ENCODE data around the gene USP17L17. TPM values are rescaled to one million over a fixed set of nuclear protein-coding genes. Genes with fewer than 3 reads are reported as not detected.
"Not testable (repeated sequence)": the region's sequence is repeated elsewhere in the genome, so short reads cannot be mapped to it uniquely, and the experiment has no call there.

The USP17L17 gene
- total and polyA plus RNA-seq, 2 donors (not counting 1 experiment from before 2014, with no cell fraction given), result not detected

DNA sequence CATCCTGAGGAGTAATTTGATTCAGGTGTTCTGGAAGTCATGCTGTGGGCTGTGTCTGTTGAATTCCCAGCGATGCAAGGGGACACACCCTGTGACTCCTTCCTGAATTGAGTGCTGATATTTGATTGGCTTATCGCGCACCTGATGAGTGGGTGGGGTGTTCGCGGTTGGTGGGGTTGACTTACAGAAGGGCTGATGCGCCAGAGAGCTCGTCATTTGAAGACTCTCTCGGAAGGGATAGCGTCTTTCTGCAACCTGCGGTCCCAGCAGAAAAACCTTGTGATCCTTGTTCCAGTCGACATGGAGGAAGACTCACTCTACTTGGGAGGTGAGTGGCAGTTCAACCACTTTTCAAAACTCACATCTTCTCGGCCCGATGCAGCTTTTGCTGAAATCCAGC lies 23.8 kb upstream of the USP17L17 start, which contains the start of gene USP17L12:
Gene USP17L12 (plus strand): TSS at position 301 of the 400 bp plus-strand sequence. CDS start 0 bp downstream, at position 301.
- H3K9me3 Mint-ChIP-seq (ENCODE audit: insufficient read depth); H4K20me1 ChIP-seq (ENCODE audit: control insufficient read depth, insufficient read depth, low read length, poor library complexity, severe bottlenecking); H3K4me1 Mint-ChIP-seq; H2AFZ ChIP-seq (ENCODE audit: insufficient read depth, low read depth, low read length, poor library complexity, severe bottlenecking); intact Hi-C loops (cut with micrococcal nuclease); H3K27me3 ChIP-seq (replicated peaks in 1 of 4; ENCODE audit: control extremely low read depth in 1 of 4, control insufficient read depth in 3 of 4, insufficient read depth in 4 of 4, low read length in 3 of 4); H3K4me2 ChIP-seq (replicated peaks; ENCODE audit: low read depth, low read length, poor library complexity, severe bottlenecking); H3K27ac Mint-ChIP-seq; H3K36me3 ChIP-seq (replicated peaks in 1 of 2; ENCODE audit: control extremely low read depth in 1 of 2, control insufficient read depth in 1 of 2, extremely low read depth in 1 of 2, insufficient read depth in 2 of 2, low read length in 1 of 2); H3K9ac ChIP-seq (ENCODE audit: low read length); CTCF ChIA-PET; POLR2A ChIA-PET; H3K4me3 ChIP-seq (ENCODE audit: control extremely low read depth in 1 of 5, extremely low read depth in 1 of 5, insufficient read depth in 1 of 5, low read depth in 2 of 5, low read length in 4 of 5); H3K9me3 ChIP-seq (ENCODE audit: control extremely low read depth in 1 of 3, control insufficient read depth in 2 of 3, insufficient read depth in 1 of 3, low read length in 2 of 3); H3K27ac ChIP-seq (ENCODE audit: low read length in 2 of 2); H3K4me1 ChIP-seq (ENCODE audit: control insufficient read depth in 2 of 2, insufficient read depth in 2 of 2, low read length in 2 of 2); ATAC-seq (ENCODE audit: low read depth); H3K4me3 Mint-ChIP-seq; DNase-seq; H3K27me3 Mint-ChIP-seq; H3K79me2 ChIP-seq (ENCODE audit: control insufficient read depth, insufficient read depth, low read length): not testable (repeated sequence)
- WGBS (ENCODE audit: insufficient coverage), result no CpG with 5 or more reads among the region's 13 CpGs

DNA sequence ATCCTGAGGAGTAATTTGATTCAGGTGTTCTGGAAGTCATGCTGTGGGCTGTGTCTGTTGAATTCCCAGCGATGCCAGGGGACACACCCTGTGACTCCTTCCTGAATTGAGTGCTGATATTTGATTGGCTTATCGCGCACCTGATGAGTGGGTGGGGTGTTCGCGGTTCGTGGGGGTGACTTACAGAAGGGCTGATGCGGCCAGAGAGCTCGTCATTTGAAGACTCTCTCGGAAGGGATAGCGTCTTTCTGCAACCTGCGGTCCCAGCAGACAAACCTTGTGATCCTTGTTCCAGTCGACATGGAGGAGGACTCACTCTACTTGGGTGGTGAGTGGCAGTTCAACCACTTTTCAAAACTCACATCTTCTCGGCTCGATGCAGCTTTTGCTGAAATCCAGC lies 19.1 kb upstream of the USP17L17 start, which contains the start of gene USP17L13:
Gene USP17L13 (plus strand): TSS at position 301 of the 400 bp plus-strand sequence. CDS start 0 bp downstream, at position 301.
- DNase-seq; H3K4me3 ChIP-seq (ENCODE audit: control extremely low read depth in 1 of 5, extremely low read depth in 1 of 5, insufficient read depth in 1 of 5, low read depth in 2 of 5, low read length in 4 of 5); H3K4me2 ChIP-seq (replicated peaks; ENCODE audit: low read depth, low read length, poor library complexity, severe bottlenecking); H3K4me1 ChIP-seq (ENCODE audit: control insufficient read depth in 2 of 2, insufficient read depth in 2 of 2, low read length in 2 of 2); H3K9me3 ChIP-seq (ENCODE audit: control extremely low read depth in 1 of 3, control insufficient read depth in 2 of 3, insufficient read depth in 1 of 3, low read length in 2 of 3); H3K27ac ChIP-seq (ENCODE audit: low read length in 2 of 2); H3K27me3 Mint-ChIP-seq; H3K9ac ChIP-seq (ENCODE audit: low read length); intact Hi-C loops (cut with micrococcal nuclease); H3K4me3 Mint-ChIP-seq; ATAC-seq (ENCODE audit: low read depth); H3K9me3 Mint-ChIP-seq (ENCODE audit: insufficient read depth); H4K20me1 ChIP-seq (ENCODE audit: control insufficient read depth, insufficient read depth, low read length, poor library complexity, severe bottlenecking); H3K79me2 ChIP-seq (ENCODE audit: control insufficient read depth, insufficient read depth, low read length); H3K36me3 ChIP-seq (replicated peaks in 1 of 2; ENCODE audit: control extremely low read depth in 1 of 2, control insufficient read depth in 1 of 2, extremely low read depth in 1 of 2, insufficient read depth in 2 of 2, low read length in 1 of 2); H3K27ac Mint-ChIP-seq; H3K4me1 Mint-ChIP-seq; H3K27me3 ChIP-seq (replicated peaks in 1 of 4; ENCODE audit: control extremely low read depth in 1 of 4, control insufficient read depth in 3 of 4, insufficient read depth in 4 of 4, low read length in 3 of 4); H2AFZ ChIP-seq (ENCODE audit: insufficient read depth, low read depth, low read length, poor library complexity, severe bottlenecking); CTCF ChIA-PET; POLR2A ChIA-PET: not testable (repeated sequence)
- no CpG with 5 or more reads among the region's 14 CpGs for WGBS (ENCODE audit: insufficient coverage)

DNA sequence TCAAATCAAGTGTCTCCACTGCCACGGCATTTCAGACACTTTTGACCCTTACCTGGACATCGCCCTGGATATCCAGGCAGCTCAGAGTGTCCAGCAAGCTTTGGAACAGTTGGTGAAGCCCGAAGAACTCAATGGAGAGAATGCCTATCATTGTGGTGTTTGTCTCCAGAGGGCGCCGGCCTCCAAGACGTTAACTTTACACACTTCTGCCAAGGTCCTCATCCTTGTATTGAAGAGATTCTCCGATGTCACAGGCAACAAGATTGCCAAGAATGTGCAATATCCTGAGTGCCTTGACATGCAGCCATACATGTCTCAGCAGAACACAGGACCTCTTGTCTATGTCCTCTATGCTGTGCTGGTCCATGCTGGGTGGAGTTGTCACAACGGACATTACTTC lies 13.4 kb upstream of the USP17L17 start:
- DNase-seq; H3K27ac Mint-ChIP-seq; H3K27me3 Mint-ChIP-seq; H3K4me1 Mint-ChIP-seq; H3K36me3 ChIP-seq (replicated peaks in 1 of 2; ENCODE audit: control extremely low read depth in 1 of 2, control insufficient read depth in 1 of 2, extremely low read depth in 1 of 2, insufficient read depth in 2 of 2, low read length in 1 of 2); H2AFZ ChIP-seq (ENCODE audit: insufficient read depth, low read depth, low read length, poor library complexity, severe bottlenecking); H3K9me3 Mint-ChIP-seq (ENCODE audit: insufficient read depth); POLR2A ChIA-PET; CTCF ChIA-PET; intact Hi-C loops (cut with micrococcal nuclease); H3K4me3 Mint-ChIP-seq; H3K9me3 ChIP-seq (ENCODE audit: control extremely low read depth in 1 of 3, control insufficient read depth in 2 of 3, insufficient read depth in 1 of 3, low read length in 2 of 3); H3K79me2 ChIP-seq (ENCODE audit: control insufficient read depth, insufficient read depth, low read length); H3K4me1 ChIP-seq (ENCODE audit: control insufficient read depth in 2 of 2, insufficient read depth in 2 of 2, low read length in 2 of 2); ATAC-seq (ENCODE audit: low read depth); H3K4me3 ChIP-seq (ENCODE audit: control extremely low read depth in 1 of 5, extremely low read depth in 1 of 5, insufficient read depth in 1 of 5, low read depth in 2 of 5, low read length in 4 of 5); H3K9ac ChIP-seq (ENCODE audit: low read length); H3K27ac ChIP-seq (ENCODE audit: low read length in 2 of 2); H3K27me3 ChIP-seq (replicated peaks in 1 of 4; ENCODE audit: control extremely low read depth in 1 of 4, control insufficient read depth in 3 of 4, insufficient read depth in 4 of 4, low read length in 3 of 4); H3K4me2 ChIP-seq (replicated peaks; ENCODE audit: low read depth, low read length, poor library complexity, severe bottlenecking); H4K20me1 ChIP-seq (ENCODE audit: control insufficient read depth, insufficient read depth, low read length, poor library complexity, severe bottlenecking): not testable (repeated sequence)
- no CpG with 5 or more reads among the region's 8 CpGs for WGBS (ENCODE audit: insufficient coverage)

DNA sequence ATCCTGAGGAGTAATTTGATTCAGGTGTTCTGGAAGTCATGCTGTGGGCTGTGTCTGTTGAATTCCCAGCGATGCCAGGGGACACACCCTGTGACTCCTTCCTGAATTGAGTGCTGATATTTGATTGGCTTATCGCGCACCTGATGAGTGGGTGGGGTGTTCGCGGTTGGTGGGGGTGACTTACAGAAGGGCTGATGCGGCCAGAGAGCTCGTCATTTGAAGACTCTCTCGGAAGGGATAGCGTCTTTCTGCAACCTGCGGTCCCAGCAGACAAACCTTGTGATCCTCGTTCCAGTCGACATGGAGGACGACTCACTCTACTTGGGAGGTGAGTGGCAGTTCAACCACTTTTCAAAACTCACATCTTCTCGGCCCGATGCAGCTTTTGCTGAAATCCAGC lies 9.6 kb upstream of the USP17L17 start, which contains the start of gene USP17L15:
Gene USP17L15 (plus strand): TSS at position 301 of the 400 bp plus-strand sequence. CDS start 0 bp downstream, at position 301.
- H4K20me1 ChIP-seq (ENCODE audit: control insufficient read depth, insufficient read depth, low read length, poor library complexity, severe bottlenecking); H3K79me2 ChIP-seq (ENCODE audit: control insufficient read depth, insufficient read depth, low read length); H3K4me2 ChIP-seq (replicated peaks; ENCODE audit: low read depth, low read length, poor library complexity, severe bottlenecking); H3K4me1 ChIP-seq (ENCODE audit: control insufficient read depth in 2 of 2, insufficient read depth in 2 of 2, low read length in 2 of 2); H3K27me3 ChIP-seq (replicated peaks in 1 of 4; ENCODE audit: control extremely low read depth in 1 of 4, control insufficient read depth in 3 of 4, insufficient read depth in 4 of 4, low read length in 3 of 4); H3K27me3 Mint-ChIP-seq; H3K27ac Mint-ChIP-seq; H3K4me3 Mint-ChIP-seq; H3K4me1 Mint-ChIP-seq; H3K36me3 ChIP-seq (replicated peaks in 1 of 2; ENCODE audit: control extremely low read depth in 1 of 2, control insufficient read depth in 1 of 2, extremely low read depth in 1 of 2, insufficient read depth in 2 of 2, low read length in 1 of 2); DNase-seq; H2AFZ ChIP-seq (ENCODE audit: insufficient read depth, low read depth, low read length, poor library complexity, severe bottlenecking); POLR2A ChIA-PET; H3K9me3 Mint-ChIP-seq (ENCODE audit: insufficient read depth); ATAC-seq (ENCODE audit: low read depth); H3K27ac ChIP-seq (ENCODE audit: low read length in 2 of 2); H3K4me3 ChIP-seq (ENCODE audit: control extremely low read depth in 1 of 5, extremely low read depth in 1 of 5, insufficient read depth in 1 of 5, low read depth in 2 of 5, low read length in 4 of 5); intact Hi-C loops (cut with micrococcal nuclease); CTCF ChIA-PET; H3K9me3 ChIP-seq (ENCODE audit: control extremely low read depth in 1 of 3, control insufficient read depth in 2 of 3, insufficient read depth in 1 of 3, low read length in 2 of 3); H3K9ac ChIP-seq (ENCODE audit: low read length): not testable (repeated sequence)
- WGBS (ENCODE audit: insufficient coverage), result no CpG with 5 or more reads among the region's 15 CpGs

All from B cell (primary cell).